GM12878 (cell line): ENCODE results near the gene VRTN. TPM values are rescaled to one million over a fixed set of nuclear protein-coding genes. Genes with fewer than 3 reads are reported as not detected.

Source experiments
- ATAC-seq: fragments of 200-7000 bp; cut with Tn5 transposase; 3 replicates; pipeline ENCODE4 v1.9.1; 2020; ENCODE audit warnings: mild to moderate bottlenecking, moderate library complexity
- BruUV-seq: library from RNA; stranded (reverse); fragments of 400-500 nt; replicated peaks from 2 replicates; lab custom pipeline; 2021; lab: Mats Ljungman, UMichigan
- CTCF ChIA-PET: fragments of 300-600 bp; sonication (Branson Sonifier 250); formaldehyde crosslinking; extraction: SDS; loops from one replicate; lab custom pipeline; 2021; ENCODE audit warnings: inconsistent platforms; lab: Yijun Ruan, JAX
- POLR2A ChIA-PET: fragments of 350-600 bp; formaldehyde crosslinking; extraction: SDS; loops from one replicate; lab custom pipeline; 2021; ENCODE audit warnings: inconsistent platforms; lab: Charles Lee
- RAD21 ChIA-PET: fragments of 300-600 bp; sonication (Branson Sonifier 250); formaldehyde crosslinking; loops from one replicate; lab custom pipeline; 2023; ENCODE audit warnings: antibody characterized with exemption; ENCODE audit not compliant: unreplicated experiment; lab: Charles Lee
- SMC1A ChIA-PET: fragments of 300-600 bp; sonication (Branson Sonifier 250); formaldehyde crosslinking; loops from one replicate; lab custom pipeline; 2023; ENCODE audit not compliant: unreplicated experiment, uncharacterized antibody; lab: Charles Lee
- DNase-seq: peaks from one replicate; pipeline ENCODE4 v3.0.0-alpha.2; 2011; ENCODE audit warnings: low read depth, low spot score
- FAIRE-seq: peaks from 3 replicates; lab custom pipeline; 2011; peaks lifted over from hg19 to GRCh38; lab: Jason Lieb, UNC
- H2AFZ ChIP-seq: 2 replicates; pipeline ENCODE4 v1.6.0; 2011; ENCODE audit warnings: low read depth, low read length, control low read depth; ENCODE audit not compliant: control insufficient read depth
- H3K27ac ChIP-seq: 2 replicates; pipeline ENCODE4 v1.5.1; 2011; ENCODE audit warnings: control low read depth; ENCODE audit not compliant: control insufficient read depth, insufficient read depth
- H3K27me3 ChIP-seq, 2 experiments: replicated peaks in 1 of 2; 2 replicates each; pipeline versions ENCODE4 v1.6.0 to v1.6.1; 2011; ENCODE audit warnings: low read length in 1 of 2; ENCODE audit not compliant: control insufficient read depth in 2 of 2, insufficient read depth in 2 of 2
- H3K36me3 ChIP-seq, 2 experiments: 2 replicates each; pipeline ENCODE4 v1.5.1; 2011; ENCODE audit warnings: low read length in 1 of 2; ENCODE audit not compliant: control insufficient read depth in 2 of 2, insufficient read depth in 2 of 2
- H3K4me1 ChIP-seq: 2 replicates; pipeline ENCODE4 v1.6.1; 2011; ENCODE audit warnings: mild to moderate bottlenecking, low read length, moderate library complexity, mixed read lengths; ENCODE audit not compliant: control insufficient read depth, insufficient read depth
- H3K4me2 ChIP-seq: 2 replicates; pipeline ENCODE4 v1.6.0; 2011; ENCODE audit warnings: control low read depth; ENCODE audit not compliant: control insufficient read depth, insufficient read depth
- H3K4me3 ChIP-seq: fragments of 200-600 bp; sonication (generic); 2 replicates; pipeline ENCODE4 v1.5.1; 2016
- H3K79me2 ChIP-seq: 2 replicates; pipeline ENCODE4 v1.6.0; 2011; ENCODE audit warnings: low read length; ENCODE audit not compliant: control insufficient read depth, insufficient read depth
- H3K9ac ChIP-seq: 2 replicates; pipeline ENCODE4 v1.8.0; 2011; ENCODE audit warnings: low read length, control low read depth, mixed read lengths; ENCODE audit not compliant: control insufficient read depth, insufficient read depth
- H3K9me3 ChIP-seq: replicated peaks from 3 replicates; pipeline ENCODE4 v1.5.1; 2011; ENCODE audit warnings: mild to moderate bottlenecking, low read length; ENCODE audit not compliant: control insufficient read depth, insufficient read depth
- H4K20me1 ChIP-seq: 2 replicates; pipeline ENCODE4 v1.6.0; 2011; ENCODE audit not compliant: control insufficient read depth, insufficient read depth
- MYC ChIP-seq: IDR thresholded peaks from 2 replicates; pipeline ENCODE4 v1.6.1; 2011; ENCODE audit warnings: mild to moderate bottlenecking, low read length, moderate library complexity, inconsistent platforms; ENCODE audit not compliant: insufficient read depth, insufficient replicate concordance, insufficient read length, severe bottlenecking
- POLR2AphosphoS2 ChIP-seq: IDR thresholded peaks from 2 replicates; pipeline ENCODE4 v1.6.1; 2011; ENCODE audit warnings: low read depth, mild to moderate bottlenecking, low read length, improper control_type of control experiment, moderate library complexity
- POU2F2 ChIP-seq: IDR thresholded peaks from 3 replicates; pipeline ENCODE4 v1.6.1; 2011; ENCODE audit warnings: low read depth, mild to moderate bottlenecking, low read length, borderline replicate concordance
- TBL1XR1 ChIP-seq: IDR thresholded peaks from 2 replicates; pipeline ENCODE4 v1.6.1; 2012; ENCODE audit warnings: low read depth, low read length, improper control_type of control experiment
- TCF12 ChIP-seq: IDR thresholded peaks from 2 replicates; pipeline ENCODE4 v1.6.1; 2011; ENCODE audit warnings: low read depth, mild to moderate bottlenecking, low read length
- WGBS: methylation state at CpG from one replicate; pipeline ENCODE4 v1.1.6; 2016; ENCODE audit warnings: low lambda C conversion rate; ENCODE audit not compliant: insufficient replicate concordance, insufficient coverage; ENCODE audit errors: missing lambda C conversion rate; 5-methylcytosine and 5-hydroxymethylcytosine counted together
- in situ Hi-C: fragments of 300-500 bp; cut with MboI; formaldehyde crosslinking; loops from 9 replicates; pipeline ENCODE4 v1.14.3; 2018; ENCODE audit warnings: mixed read lengths
- intact Hi-C: fragments of 100-400 bp; cut with micrococcal nuclease; formaldehyde crosslinking; loops from one replicate; pipeline ENCODE4 v1.14.2; 2022; ENCODE audit not compliant: unreplicated experiment
- polyA plus RNA-seq, 11 experiments: library from polyadenylated mRNA; depleted of rRNA in 4 of 11; unstranded in 6 of 11; stranded (reverse) in 5 of 11; fragments of >200 nt; fragmentation: Nextera tagmentation in 4 of 11; fragmentation: Illumina TruSeq in 1 of 11; extraction: Ambion mirVana in 4 of 11; extraction: Trizol in 1 of 11; gene quantifications; 1 replicate in 1 of 11; 2 replicates in 10 of 11; pipeline versions ENCODE4 v1.2.1 to v1.2.3, GENCODE V29; 2011 to 2016; ENCODE audit warnings: inconsistent platforms in 2 of 11, missing spikeins in 2 of 11, low read depth in 1 of 11
- total RNA-seq, 4 experiments: library from RNA; depleted of rRNA in 3 of 4; stranded (reverse); fragments of >200 nt in 3 of 4; fragmentation: Illumina TruSeq in 1 of 4; extraction: Trizol in 1 of 4; gene quantifications; 2 replicates each; pipeline versions ENCODE4 v1.2.1 to v1.2.3, GENCODE V29; 2013 to 2021
- TF ChIP-seq, protein P1 (sequence below): IDR thresholded peaks from 2 replicates; pipeline ENCODE4 v1.6.1; 2011; ENCODE audit warnings: low read depth, mild to moderate bottlenecking, low read length, moderate library complexity, borderline replicate concordance; ENCODE audit errors: extremely low read depth
- TF ChIP-seq, protein P2 (sequence below): fragments of 150-350 bp; IDR thresholded peaks from 2 replicates; pipeline ENCODE4 v1.6.1; 2016; ENCODE audit warnings: low read depth, low read length

VRTN gene
- total and polyA plus RNA-seq, 10 of the 15 experiments (the other 5 are each of a cell fraction or from before 2014, with no cell fraction given) = 0.31 TPM; not detected in 9

DNA sequence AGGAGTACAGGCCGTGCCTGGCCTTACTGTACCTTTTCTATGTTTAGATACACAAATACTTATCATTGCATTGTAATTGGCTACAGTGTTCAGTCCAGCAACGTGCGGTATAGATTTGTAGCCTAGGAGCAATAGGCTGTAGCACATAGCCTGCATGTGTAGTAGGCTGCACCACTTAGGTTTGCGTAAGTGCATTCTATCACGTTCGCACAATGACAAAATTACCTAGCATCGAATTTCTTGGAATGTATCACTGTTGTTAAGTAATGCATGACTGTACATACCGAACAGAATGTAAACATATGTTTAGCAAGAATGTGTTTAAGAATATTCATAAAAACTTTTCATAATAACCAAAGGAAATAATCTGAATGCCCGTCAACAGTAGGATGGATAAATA, 31.9 kb downstream of the VRTN start:
- in situ Hi-C loops = no loop called here
- Histone ChIP-seq H3K4me1 (no peaks in the 10 kb centered on the region), H3K4me2 (no peak overlapping the region), H4K20me1 (no peaks in the 10 kb centered on the region), H3K9ac (no peak overlapping the region), H3K36me3 (no peaks in the 10 kb centered on the region), H2AFZ (no peak overlapping the region), H3K27ac (no peak overlapping the region), H3K79me2 (no peaks in the 10 kb centered on the region), H3K4me3 (no peak overlapping the region), H3K9me3 (no peaks in the 10 kb centered on the region), H3K27me3 (no peaks in the 10 kb centered on the region)
- intact Hi-C loops = no loop called here
- POLR2A ChIA-PET = no interaction called here
- 61% methylated on average over 9 of the region's 9 CpGs for WGBS
- SMC1A ChIA-PET = interaction anchor here (1.2 kb wide), 1 partner anchor 14 kb away, joined by 3 read pairs; no protein-coding TSS in a partner anchor
- FAIRE-seq = no peak
- RAD21 ChIA-PET = no interaction called here
- TF ChIP-seq, protein P1, sequence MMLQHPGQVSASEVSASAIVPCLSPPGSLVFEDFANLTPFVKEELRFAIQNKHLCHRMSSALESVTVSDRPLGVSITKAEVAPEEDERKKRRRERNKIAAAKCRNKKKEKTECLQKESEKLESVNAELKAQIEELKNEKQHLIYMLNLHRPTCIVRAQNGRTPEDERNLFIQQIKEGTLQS = no peak
- TF ChIP-seq MYC = no peak
- TF ChIP-seq POLR2AphosphoS2 = no peak
- no peak for TF ChIP-seq POU2F2
- no peak for TF ChIP-seq TBL1XR1
- TF ChIP-seq, protein P2, sequence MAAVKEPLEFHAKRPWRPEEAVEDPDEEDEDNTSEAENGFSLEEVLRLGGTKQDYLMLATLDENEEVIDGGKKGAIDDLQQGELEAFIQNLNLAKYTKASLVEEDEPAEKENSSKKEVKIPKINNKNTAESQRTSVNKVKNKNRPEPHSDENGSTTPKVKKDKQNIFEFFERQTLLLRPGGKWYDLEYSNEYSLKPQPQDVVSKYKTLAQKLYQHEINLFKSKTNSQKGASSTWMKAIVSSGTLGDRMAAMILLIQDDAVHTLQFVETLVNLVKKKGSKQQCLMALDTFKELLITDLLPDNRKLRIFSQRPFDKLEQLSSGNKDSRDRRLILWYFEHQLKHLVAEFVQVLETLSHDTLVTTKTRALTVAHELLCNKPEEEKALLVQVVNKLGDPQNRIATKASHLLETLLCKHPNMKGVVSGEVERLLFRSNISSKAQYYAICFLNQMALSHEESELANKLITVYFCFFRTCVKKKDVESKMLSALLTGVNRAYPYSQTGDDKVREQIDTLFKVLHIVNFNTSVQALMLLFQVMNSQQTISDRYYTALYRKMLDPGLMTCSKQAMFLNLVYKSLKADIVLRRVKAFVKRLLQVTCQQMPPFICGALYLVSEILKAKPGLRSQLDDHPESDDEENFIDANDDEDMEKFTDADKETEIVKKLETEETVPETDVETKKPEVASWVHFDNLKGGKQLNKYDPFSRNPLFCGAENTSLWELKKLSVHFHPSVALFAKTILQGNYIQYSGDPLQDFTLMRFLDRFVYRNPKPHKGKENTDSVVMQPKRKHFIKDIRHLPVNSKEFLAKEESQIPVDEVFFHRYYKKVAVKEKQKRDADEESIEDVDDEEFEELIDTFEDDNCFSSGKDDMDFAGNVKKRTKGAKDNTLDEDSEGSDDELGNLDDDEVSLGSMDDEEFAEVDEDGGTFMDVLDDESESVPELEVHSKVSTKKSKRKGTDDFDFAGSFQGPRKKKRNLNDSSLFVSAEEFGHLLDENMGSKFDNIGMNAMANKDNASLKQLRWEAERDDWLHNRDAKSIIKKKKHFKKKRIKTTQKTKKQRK = no peak
- TF ChIP-seq TCF12 = no peak
- CTCF ChIA-PET = interaction anchor here (0.6 to 1.0 kb wide), 2 partner anchors 17 to 74 kb away, joined by 3 to 4 read pairs; no protein-coding TSS in a partner anchor
- no peak for ATAC-seq
- BruUV-seq = no TSS peak
- DNase-seq = no peak
